ENCODE data around the gene ZNF23.
A peak's percentile ranks its signal among the peaks of the same experiment; 100 is the strongest.

Gene ZNF23

DNA sequence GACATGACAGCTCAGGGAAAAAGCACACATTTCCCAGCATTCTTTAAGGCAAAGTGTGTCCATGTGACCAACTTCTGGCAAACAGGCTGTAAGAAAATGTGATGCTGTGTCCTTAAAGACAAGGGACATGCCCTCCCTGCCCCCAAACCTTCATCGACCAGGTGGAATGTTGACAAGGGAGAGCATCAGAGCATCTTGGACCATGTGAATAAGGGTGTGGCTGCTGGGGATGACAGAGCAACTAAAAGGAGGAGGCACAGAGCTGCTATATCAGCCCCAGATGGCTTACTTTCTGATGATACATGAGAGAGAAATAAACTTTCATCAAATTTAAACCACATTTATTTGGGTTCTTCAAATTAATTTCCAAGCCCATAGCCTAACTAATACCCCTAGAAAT, 2.2 kb upstream of the ZNF23 start:
- no peak for DNase-seq

DNA sequence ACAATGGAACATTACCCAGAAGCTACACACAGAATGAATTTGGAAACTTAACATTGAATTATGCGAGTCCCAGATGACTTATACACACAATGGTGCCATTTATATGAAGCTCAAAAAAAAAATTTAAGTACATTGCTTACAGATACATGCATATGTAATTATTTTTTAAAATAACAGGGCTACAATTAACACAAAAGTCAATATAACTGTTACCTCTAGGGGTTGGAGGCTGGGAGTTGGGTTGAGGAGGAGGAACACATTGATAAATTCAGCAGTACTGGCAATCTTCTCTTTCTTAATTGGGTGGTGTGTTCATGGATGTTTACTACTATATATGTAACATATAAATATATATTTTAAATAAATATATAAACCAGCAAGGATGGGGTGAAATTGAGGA, 1.1 kb downstream of the ZNF23 start:
- DNase-seq: no peak

DNA sequence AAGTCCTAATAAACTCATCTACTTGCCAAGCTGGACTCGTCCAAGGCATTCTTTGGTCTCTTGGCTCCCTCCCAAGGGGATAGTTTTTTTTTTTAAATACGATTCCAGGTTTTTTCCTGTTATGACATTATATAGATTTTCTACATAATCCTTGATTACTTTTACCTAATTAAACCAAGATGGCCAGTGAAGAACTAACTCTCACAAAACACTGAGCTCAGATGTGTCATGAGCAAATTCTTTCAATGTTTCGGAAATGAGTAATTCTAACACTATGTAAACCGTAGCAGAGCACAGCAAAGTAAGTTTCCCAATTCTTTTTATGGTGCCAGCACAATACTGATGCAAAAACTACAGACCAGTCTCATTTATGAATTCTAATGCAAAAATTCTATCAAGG, 1.8 kb downstream of the ZNF23 start:
- peak; percentile 87 for DNase-seq

DNA sequence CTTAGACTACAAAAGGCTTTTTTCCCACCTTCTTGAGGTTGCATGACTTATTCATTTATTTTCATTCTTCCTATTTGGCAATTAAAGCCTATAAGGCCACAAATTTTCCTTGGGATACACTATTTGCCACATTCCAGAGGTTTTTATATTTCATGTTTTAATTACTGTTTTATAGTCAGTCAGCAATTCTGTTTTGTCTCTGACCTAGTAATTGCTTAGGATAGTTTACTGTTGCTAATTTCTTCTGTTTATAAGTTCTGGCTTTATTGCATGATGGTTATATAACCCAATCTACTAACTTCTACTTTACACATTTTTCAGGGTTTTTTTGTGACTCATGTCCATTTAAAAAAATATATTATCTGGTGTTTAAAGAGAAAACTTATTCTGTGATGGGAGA, 2.5 kb downstream of the ZNF23 start:
- DNase-seq: no peak

DNA sequence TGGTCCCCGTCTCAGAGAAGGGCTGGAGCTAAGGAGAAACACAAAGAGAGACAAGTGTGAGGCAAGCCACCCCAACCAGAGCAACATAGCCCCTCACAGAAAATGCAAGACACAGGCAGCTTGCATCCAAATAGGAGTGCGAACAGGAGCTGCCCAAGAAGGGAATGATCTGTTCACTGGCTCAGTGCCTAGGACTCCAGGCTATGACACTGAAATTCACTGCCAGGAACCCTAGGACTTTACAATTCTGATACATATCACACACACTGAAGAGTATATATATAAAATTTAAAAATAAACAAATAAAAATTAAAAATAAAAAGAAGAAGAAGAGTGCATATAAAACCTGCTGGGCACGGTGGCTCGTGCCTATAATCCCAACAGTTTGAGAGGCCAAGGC, 5.2 kb downstream of the ZNF23 start:
- no peak for DNase-seq

DNA sequence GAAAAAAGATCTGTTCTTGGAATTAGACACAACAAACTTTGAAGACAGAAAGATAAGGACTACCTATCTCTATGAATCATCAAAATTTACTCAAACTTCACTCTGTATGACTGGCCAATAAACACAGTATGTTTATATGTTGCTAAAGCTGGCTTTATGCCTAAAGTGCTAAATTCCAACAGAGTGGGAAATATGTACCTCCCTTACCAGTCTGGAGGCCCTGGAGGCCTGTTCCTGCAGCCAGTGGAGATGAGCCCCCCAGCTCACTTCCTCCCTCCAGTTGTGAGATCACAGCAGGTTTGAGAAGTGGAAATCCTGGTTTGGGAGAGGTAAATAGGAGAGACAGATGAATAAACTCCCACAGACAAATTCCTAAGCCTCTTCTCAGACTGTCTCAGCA, 9.0 kb downstream of the ZNF23 start:
- no peak for DNase-seq

DNA sequence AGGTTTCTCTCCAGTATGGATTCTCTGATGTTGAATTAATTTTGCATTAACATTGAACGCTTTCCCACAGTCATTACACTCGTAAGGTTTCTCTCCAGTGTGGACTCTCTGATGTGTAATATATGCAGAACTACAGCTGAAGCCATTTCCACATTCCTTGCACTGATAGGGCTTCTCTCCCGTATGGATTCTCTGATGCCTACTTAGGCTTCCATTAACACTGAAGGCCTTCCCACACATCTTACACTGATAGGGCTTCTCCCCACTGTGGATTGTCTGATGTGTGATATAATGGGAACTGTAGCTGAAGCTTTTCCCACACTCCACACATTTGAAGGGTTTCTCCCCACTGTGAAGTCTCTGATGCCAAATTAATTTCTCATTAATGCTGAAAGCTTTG, 13.0 kb downstream of the ZNF23 start:
- DNase-seq: no peak

DNA sequence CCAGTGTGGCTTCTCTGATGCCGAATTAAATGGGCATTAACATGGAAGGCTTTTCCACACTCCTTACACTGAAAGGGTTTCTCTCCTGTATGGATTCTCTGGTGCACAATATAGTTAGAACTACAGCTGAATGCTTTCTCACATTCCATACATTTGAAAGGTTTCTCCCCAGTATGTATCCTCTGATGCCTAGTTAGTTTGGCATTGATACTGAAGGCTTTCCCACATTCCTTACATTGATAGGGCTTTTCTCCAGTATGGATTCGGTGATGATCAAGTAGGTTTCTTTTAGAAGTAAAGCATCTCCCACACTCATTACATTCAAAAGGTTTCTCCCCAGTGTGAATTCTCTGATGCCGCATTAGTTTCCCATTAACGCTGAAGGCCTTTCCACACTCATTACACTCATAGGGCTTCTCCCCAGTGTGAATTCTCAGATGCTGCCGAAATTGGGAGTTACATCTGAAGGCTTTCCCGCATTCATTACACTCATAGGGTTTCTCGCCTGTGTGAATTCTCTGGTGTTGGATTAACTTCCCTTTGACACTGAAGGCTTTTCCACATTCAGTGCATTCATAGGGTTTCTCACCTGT, 13.7 kb downstream of the ZNF23 start:
- no peak for DNase-seq

DNA sequence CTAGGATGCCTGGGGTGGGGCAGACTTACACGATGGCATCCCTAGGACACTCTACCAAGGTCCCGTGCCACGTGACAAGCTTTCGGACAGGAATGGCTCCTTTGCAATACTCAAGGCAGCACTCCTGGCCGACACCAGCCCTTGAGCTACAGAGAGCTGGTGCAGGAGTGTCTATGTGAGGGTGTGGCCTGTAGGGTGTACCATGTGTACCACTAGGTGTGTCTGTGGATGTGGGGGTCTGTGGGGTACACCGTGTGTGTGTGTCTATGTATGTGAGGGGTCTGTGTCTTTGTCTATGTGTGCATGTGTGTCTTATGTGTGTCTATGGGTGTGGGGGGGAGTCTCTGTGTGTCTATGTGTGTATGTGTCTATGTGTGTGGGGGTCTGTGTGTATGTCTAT, 18.3 kb downstream of the ZNF23 start:
- DNase-seq: no peak

DNA sequence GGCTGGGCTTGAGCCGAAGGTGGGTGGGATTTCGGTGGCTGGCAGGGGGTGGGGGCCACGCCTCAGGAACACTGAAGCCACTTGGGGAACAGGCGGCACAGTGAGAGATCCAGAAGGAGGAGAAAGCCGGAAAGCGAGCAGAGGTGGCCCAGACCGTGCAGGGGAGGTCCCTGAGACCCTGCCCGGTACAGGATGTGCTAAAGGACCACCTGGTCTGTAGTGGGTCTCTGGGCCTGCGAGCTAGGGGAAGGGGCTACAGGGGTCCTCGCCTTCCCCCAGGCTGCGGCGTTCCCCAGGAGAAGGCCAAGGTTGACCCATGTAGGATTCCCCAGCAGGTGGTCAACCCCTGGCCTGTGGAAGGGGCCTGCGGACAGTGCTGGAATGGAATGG, 20.0 kb downstream of the ZNF23 start, which contains the start of gene TLE7:
TSS of gene TLE7 (minus strand) at position 4 of the 390 bp plus-strand sequence. CDS start 8,730 bp downstream, outside the sequence.
- no peak for DNase-seq

DNA sequence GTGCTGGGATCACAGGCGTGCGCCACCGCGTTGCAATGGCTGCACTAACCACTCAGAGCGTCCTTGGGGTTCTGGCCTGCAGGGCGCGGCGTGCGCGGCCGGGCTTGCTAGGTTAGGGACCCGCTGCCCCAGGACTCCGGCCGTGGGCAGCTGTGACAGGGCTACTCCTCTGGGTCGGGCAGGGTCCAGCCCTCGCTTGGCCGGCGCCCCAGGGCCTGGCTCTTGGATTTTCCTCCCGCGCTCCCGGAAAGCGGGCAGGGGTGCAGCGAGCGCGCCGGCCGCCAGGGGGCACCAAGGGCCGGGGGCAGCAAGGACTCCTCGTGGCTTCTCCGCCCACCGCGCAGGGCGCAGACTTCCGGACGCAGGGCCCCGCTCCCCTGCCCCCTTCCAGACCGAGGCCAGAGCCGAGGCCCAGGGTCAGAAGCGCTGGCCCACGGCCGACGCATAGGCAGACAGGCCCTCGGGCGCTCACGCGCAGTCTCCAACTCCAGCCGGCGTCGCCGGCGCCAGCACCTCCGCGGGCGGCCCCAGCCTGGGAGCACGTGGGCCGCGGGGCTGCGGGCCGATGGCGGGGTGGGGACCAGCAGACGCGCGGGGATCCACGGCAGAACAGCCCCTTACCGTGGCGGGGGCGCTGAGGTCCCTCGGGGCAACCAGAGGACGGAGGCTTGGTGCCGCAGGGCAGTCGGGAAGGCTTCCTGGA, 20.5 kb downstream of the ZNF23 start:
- peak; percentile 8 for DNase-seq

DNA sequence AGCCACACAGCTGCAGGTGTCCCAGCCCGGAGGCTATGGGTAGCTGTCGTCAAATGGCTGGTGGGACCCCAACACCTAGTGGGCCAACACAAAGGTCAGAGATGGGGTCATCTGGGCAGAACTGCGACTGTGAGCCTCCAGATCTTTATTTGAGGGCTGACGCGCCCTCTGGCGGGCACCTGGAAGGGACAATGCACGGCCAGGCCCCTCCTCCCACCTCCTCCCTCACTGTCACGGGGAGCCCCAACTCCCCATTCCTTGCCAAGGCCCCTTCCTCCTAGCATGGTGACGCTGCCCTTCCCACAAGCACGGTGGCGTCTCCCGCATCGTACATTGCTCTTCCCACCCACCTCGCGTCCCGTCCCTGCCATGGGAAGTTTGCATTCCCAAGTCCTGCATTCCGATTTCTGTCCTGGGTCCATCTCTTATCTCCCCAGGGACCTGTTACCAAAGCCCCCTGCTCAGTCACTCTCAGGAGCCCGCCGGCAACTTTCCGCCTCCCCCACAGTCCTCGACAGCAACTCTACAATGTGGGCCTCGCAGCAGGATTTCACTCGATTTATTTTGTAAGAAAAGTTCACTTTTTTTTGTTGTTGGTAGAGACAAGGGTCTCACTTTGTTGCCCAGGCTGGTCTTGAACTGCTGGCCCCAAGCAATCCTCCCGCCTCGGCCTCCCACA, 21.2 kb downstream of the ZNF23 start:
- no peak for DNase-seq

DNA sequence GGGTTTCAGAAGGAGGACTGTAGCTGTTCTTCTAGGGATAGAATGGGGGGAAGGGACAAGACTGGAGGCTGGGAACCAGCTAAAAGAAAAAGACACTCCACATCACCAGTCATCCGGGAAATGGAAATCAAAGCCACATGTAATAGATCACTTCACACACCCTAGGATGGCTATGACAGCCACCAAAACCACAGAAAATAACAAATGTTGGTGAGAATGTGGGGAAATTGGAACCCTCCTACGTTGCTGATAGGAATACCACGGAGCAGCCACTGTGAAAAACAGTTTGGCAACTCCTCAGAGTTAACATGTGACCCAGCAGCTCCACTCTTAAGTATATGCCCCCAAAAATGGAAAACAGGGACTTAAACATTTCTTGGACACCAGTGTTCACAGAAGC, 22.5 kb downstream of the ZNF23 start:
- no peak for DNase-seq

DNA sequence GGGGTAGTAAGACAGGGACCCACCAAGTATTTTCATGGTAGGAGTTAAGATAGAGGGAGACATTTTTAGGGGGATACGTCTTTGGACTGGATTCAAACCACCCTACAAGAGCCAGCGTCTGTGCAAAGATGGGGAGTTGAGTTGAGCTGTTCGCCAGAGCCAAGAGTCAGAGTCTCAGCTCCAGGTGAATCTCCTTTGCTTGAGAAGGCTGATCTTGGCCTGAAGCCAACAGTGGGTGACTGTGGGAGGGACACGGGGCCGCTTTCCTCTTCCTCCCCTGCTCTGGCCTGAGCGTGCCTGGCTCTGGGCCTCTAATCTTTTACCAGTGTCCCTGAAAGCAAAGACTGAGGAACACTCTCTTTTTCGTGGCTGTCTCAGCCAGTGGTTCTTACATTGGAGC, 25.6 kb downstream of the ZNF23 start:
- DNase-seq: no peak

DNA sequence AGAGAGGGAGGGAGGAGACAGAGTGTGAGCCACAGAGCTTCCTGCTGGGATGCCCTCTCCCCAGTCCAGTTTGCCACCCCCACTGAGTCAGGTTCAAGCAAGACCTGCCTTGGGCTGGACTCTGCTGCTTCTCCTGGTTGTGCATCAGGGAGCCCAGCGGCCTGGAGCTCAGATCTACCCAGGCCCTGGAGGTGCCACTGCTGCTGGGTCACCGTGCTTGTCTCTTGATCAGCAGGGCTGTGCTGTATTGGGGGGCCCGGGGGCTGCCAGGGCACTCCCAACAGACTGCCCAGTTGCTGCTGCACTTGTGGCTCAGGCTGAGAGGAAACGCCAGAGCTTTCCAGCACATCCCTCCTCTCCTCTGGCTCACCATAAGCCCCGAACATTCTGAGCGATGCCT, 29.1 kb downstream of the ZNF23 start:
- no peak for DNase-seq

DNA sequence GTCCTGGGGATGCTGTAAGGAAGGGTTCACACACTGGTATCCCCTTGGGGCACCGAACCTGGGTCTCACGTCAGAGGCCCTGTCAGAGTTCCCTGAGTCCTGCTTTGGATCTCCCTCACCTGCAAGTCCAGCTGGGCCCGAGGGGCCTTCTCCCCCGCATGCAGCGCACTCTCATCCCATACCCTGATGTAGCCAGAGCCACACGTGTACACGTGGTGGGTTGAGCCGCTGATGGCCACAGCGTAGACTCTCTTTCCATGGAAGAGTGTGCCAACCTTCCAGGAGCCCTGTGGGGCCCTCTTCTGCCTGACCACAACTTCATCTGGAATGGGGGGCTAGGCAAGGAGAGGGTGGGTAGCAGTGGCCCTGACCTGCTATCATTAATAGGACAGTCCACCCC, 30.1 kb downstream of the ZNF23 start:
- no peak for DNase-seq

DNA sequence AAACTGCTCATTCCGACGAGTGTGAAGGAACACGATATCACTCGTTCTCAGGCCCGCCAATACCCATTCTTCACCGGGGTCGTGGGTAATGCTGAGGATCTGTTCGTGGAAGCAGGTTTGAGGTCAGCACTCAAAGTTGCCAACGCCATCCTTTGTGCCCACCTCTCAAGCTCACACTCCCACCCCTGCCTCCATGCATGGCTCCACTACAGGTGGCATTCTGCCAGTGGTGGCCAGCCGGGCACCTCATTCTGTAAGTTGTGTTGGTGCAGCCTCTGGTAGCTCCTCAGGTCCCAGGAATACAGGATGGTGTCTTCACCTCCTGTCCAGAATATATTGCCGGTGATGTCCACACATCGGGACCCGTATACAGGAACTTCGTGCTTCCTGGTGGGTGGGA, 30.9 kb downstream of the ZNF23 start:
- no peak for DNase-seq

DNA sequence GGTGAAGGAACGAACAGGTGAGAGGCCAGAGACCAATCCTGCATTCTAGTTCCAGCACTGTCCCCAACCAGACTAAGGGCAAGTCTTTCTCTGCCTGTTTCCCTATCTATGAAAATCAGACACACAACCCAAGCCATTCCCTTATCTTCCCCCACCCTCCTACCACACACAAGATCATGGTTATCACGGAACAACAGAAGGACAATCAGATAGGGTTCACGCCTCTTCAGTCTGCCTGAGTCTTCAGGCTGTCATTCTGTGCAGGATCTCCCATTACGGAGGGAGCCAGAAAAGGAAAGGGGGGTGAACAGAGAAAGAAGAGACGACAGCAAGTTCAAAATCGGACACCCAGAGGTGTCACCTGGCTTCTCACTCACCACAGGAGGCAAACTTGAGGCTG, 31.3 kb downstream of the ZNF23 start:
- no peak for DNase-seq

DNA sequence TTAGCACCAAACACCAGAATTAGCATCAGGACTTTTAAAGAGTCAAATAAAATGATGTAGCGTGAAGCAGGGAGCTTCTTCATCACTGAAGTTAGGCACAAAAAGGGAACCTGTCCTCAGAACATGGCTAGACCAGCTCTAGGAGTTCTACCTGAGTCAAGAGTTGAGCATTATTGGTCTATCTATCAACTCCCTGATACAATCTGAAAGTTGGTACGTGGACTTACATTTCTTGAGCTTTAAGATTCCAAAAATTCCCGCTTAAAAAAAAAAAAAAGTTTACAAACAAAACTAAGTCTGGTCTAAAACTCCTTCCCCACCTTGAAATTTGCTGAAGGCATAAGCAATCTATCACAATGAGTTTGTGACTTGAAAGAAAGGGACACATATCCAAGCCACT, 32.5 kb downstream of the ZNF23 start:
- no peak for DNase-seq

DNA sequence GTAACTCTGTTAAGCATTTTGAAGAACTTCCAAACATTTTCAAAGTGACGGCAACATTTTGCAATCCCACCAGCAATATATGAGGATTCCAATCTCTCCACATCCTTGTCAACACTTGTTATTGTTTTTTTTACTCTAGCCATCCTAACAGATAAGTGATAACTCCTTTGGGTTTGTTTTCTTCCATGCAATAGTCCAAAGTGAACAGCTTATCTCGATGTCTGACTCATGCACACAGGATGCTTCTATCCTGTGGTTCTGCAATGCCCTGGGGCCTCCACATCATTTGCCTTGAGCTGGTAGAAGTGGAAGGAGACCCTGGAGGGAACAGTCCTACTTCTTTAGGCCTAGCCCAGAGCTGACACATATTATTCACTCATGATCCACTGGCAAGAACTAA, 33.2 kb downstream of the ZNF23 start:
- DNase-seq: peak; percentile 70

DNA sequence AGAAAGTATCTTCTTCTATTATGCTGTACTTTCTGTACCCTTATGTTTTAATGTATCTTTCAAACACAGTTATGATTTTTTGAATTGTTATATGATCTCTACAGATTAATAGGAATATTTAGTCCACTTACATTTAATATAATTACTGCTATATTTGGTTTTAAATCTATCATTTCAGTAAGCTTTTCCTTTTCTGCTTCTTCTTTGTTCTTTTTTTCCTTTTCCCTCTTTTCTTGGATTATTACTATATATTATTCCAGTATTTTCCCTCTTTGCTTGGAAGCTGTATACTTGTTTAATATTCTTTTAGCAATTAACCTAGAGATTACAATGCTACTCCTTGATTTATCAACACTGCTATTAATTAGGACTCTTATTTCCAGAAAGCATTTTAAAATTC, 33.7 kb downstream of the ZNF23 start:
- DNase-seq: no peak

DNA sequence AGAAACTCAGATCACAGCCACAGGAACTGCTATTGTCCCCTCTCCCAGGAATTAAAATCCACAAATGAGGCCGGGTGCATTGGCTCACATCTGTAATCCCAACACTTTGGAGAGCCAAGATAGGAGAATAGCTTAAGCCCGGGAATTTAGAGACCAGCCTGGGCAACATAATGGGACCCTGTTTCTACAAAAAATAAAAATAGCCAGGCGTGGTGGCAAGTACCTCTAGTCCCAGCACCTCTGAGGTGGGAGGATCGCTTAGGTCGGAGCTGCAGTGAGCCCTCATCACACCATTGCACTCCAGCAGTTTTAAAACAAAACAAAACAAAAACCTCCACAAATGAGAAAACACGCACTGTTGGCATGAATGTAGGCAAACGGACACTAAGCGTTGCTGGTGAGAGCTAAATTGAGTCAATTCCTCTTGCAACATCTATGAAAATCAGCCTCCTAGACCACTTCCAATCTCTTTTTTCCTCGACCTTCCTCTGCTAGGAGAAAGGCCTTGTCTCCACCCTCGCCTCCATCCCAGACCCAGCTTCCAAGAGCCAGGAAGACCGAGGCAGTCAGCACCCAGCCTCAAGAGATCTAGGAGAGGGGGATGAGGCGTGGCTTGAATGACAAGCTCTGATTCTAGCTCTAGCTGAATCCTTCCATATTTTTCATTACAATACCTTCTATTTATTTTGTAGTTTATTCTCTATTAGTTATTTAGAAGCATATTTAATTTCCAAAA, 35.0 kb downstream of the ZNF23 start:
- DNase-seq: no peak

DNA sequence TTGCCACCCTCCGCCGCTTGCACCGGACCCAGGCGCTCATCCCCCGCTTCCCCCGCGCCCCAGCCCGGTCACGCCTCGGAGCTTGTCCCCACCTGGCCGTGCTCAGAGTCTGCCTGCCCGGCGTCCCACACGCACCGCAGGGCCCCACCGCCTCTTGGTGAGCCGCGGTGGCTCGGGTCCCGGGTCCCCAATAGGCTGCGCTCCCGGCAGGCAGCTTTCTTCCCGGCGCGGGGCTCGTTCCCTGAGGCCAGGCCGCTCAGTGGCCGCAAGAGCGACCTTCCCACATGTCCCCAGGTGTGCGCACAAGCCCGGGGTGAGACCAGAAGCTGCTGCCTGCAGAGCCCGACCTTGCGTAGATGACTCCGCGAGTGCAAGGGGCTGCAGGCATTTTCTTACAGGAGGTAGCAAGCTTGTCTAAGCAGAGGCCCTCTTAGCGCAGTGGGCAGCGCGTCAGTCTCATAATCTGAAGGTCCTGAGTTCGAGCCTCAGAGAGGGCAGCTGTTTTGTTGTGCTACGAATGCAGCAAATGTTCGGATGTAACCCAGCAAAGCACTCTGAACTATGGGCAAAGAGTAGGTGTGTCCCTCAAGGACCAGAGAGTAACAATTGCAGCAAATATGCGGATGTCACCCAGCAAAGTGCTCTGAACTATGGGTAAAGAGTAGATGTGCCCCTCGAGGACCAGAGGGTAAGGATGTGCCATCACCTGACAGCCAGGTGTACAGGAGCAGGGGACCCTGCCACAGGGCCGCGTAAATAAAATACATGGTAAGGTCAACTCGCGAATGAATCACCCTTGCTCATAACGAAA, 35.8 kb downstream of the ZNF23 start:
- peak; percentile 89 for DNase-seq

Data from EL (cell line).